GM19467 (cell line): ENCODE results near the gene COL8A2.

ENCODE experiments used
- ATAC-seq: cut with Tn5 transposase; IDR thresholded peaks from one replicate; pipeline ENCODE4 v1.9.1; 2021; ENCODE audit warnings: mild to moderate bottlenecking, moderate library complexity; ENCODE audit not compliant: unreplicated experiment

Gene COL8A2

GRCh38 chr1:36137226-36137625 is 12.2 kb upstream of the COL8A2 start:
- ATAC-seq = no peak

DNA sequence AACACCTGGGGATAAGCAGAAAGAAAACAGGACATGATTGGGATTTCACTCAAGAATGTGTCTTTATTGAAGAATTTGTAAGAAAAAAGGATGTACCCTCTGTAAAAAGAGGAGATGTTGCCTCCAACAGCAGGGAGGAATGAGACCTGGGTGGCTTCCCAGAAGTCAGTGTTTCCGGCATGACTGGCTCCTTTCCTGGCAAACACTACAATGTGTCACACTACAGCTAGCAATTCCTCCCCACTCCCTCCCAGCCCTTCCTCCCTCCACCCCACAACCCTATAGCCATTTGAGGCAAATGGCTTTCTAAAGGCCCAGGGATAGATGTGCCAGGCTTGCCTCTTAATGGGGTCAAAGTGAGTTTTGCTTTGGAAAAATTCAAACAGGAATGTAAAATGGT is 11.5 kb upstream of the COL8A2 start:
- no peak for ATAC-seq

- no peak for ATAC-seq
Observed at GRCh38 chr1:36135796-36136195, 10.8 kb upstream of the COL8A2 start.

DNA sequence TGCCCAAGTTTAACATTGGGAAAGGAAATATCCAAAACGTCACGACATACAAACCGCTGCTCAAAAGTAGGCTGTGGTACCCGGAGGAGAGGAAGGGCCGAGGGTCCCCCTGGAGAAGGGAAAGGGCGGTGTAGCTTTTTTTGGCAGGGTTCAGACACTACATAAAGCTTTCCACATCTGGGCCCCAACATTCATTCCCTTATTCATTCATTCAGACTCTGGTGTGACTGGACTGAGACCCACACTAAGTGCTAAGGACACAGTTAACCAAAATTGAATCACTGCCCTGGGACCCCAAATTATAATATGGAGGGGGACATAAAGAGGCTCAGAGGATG is 10.3 kb upstream of the COL8A2 start:
- ATAC-seq = no peak

DNA sequence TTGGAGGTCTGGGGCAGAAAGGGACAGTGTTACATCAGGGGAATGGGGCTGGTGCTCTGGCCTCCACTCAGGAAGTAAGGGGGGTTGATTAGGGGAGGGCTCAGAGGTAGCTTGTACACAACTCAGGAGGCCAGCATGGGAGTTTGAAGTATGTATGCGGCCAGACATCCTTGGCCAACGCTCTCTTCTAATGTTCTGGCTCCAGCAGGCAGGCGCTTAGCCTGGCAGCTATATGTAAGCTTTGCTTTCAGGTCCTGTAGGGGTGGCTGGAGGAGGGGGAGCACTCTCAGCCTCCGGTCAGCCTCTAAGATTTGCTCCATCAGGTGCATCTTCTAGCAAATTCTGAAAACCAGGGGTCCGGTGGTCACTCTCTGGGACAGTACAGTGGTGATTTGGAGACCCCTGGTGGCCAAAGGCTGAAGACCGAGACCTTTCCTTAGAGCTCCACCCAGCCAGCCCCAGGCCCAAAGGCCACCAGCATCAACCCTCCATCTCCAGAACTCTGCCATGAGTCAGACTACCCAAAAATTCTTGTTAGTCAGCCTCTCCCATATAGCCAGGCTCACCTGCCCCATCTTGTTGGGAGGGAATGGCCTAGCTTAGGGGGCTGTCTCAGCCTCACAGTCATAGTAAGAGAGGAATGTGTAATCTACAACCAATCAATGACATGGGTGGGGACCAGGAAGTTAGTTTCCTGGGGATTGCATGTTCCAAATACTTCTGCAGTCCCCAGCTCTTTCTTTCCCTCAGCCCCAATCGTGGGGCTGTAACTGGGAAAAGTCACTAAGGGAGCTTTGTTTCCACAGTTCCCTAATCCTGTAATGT is 9.7 kb upstream of the COL8A2 start:
- ATAC-seq = no peak

DNA sequence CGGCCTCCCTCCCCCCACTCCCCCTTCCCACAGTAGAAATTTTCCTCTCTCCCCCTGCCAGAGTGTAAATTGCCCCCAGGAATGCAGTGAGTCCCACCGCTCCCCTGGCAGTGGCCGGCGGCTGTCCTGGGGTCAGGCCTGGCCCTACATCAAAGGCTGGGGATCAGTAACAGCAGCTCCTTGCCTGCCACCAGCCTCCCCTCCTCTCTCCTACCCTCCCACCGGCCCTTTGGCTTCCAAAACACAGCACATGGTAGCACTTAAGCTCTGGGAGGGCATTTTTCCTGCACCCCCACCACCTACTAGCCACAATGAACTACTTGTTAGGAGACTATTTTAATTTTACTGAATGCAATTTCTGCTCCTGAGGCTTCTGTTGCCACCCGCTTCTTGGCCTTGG is 9.0 kb upstream of the COL8A2 start:
- ATAC-seq = no peak

- ATAC-seq = no peak
Observed at GRCh38 chr1:36133484-36133883, 8.5 kb upstream of the COL8A2 start.

GRCh38 chr1:36132029-36132428 is 7.0 kb upstream of the COL8A2 start:
- ATAC-seq = no peak

- no peak for ATAC-seq
Observed at GRCh38 chr1:36128905-36129206, 3.8 kb upstream of the COL8A2 start.

- ATAC-seq = no peak
Observed at GRCh38 chr1:36128126-36128904, 3.3 kb upstream of the COL8A2 start.

DNA sequence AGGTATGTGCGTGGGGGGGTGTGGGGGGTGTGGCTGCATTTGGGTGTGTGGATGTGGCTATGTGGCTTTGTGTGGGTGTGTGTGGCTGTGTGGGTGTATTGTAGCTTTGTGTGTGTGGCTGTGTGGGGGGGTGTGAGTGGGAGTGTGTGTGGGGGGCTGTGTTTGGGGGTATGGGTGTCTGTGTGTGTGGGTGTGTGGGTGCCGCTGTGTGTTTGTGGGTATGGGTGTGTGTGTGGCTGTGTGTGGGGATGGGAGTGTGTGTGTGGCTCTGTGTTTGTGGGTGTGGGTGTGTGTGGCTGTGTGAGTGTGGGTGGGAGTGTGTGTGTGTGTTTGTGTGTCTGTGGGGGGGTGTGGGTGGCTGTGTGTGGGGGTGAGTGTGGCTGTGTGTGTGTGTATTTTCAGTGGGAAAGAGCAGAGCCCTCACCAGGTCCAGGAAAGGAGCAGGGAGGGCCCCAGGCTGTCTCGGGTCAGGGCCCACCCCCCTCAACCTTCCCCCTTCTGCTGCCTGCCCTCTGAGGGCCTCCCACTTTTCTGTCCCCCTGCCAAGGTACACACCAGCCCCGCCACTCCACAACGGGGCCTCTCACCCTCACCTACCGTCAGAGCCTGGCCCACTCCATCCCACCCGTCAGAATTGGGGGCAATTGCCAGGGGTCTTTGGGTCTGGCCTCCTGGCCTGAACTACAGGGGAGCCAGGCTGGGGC is 1.9 kb upstream of the COL8A2 start:
- ATAC-seq = no peak

DNA sequence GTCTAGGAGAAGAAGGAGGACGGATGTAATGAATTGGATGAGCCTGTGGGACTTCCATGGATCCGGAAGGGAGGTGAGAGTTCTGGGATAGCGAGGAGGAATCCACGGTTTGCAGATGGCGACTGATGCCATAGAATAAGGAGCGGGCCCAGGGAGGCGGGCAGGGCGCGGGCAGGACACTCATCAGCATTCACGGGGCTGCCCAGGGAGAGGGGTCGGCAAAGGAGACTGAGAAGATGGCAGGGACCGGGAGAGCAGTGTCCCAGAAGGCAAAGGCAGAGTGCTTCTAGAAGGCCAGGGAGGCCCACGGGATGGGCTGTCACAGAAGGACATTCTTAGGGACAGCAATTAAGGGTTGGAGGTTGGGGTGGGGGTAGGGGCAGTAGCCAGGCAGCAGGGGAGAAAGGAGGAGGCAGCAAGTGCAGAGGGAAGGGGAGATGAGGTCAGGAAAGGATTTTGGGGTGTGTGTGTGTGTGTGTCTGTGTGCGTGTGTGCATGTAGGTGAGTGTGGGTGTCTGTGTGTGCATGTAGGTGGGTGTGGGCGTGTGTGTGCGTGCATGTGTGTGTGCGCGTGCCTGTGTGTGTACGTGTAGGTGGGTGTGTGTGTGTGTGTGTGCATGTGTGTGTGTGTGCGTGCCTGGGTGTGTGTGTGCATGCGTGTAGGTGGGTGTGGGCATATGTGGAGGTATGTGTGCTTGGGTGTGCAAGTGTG is 1.1 kb upstream of the COL8A2 start:
- no peak for ATAC-seq

GRCh38 chr1:36124404-36125128 is 456 bp downstream of the COL8A2 start:
- ATAC-seq = no peak

DNA sequence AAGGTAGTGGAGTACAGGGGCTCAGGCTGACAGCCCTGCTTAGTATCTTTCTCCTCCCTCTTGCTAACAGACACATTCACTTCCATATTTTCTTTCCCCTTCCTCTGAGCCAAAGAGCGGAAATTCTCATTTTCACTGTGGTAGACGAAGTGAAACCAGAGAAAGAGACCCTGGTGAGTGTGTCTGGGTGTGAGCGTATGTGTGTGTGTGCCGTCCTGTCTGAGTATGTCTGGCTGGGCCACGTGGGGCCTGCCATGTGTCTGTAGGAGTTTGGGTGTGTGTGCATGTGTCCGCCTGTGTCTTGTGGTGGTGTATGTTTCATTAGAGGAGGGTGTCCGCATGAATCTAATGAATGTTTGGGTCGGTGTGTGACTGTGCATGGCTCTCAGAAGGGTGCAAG is 1.7 kb downstream of the COL8A2 start:
- ATAC-seq = no peak

DNA sequence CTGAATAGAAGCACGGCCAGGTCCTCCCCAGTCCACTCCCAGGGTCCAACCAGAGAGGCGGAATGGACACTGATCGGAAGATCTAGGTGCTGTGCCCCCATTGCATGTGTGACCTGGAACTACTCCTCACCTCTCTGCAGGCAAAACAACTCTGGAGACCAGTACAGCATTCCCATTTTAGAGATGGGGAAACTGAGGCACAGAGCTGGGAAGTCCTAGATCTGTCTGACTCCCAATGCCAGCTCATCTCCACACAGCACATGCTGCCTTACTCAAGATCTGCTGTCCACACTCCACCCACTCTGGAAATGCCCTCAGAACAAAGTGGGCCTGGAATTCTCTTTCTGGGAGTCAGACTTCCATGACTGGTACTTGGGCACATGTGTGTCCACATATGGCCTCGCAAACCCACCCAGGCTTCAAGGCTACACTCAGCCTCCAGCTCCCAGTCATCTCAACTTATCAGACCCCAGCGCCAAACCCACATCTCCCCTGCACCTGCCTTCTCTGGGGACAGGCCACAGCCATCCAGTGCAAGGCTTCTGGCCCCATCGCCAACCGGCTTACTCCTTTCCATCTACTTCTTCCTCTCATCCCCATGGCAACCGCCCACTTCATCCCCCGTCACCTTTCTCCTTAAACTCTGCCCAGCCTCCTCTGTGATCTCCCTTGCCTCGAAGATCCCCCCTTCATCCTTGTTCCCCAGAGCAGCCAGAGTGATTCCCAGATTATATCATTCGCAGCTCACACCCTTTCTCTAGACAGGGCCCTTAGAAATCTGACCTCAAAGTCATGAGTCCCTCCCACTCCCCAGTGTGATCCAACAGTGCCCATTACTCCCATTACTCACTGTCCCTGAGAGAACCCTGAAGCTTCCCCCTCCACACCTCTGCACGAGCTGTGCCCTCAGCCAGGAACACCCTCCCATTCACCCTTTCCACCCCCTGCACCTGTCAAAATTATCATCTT is 2.7 kb downstream of the COL8A2 start:
- ATAC-seq = no peak

GRCh38 chr1:36119456-36119855 is 5.6 kb downstream of the COL8A2 start:
- no peak for ATAC-seq

- no peak for ATAC-seq
Observed at GRCh38 chr1:36118447-36119204, 6.4 kb downstream of the COL8A2 start.

GRCh38 chr1:36116901-36117300 is 8.1 kb downstream of the COL8A2 start:
- ATAC-seq = no peak

- no peak for ATAC-seq
Observed at GRCh38 chr1:36115931-36116330, 9.1 kb downstream of the COL8A2 start.
